Measurements from ENCODE around the gene HLA-DMB. TPM values are rescaled to one million over a fixed set of nuclear protein-coding genes. Genes with fewer than 3 reads are reported as not detected.
A peak's percentile ranks its signal among the peaks of the same experiment; 100 is the strongest.

Gene HLA-DMB
- total RNA-seq, 1 experiment from 2014 or later = 35.9 TPM

DNA sequence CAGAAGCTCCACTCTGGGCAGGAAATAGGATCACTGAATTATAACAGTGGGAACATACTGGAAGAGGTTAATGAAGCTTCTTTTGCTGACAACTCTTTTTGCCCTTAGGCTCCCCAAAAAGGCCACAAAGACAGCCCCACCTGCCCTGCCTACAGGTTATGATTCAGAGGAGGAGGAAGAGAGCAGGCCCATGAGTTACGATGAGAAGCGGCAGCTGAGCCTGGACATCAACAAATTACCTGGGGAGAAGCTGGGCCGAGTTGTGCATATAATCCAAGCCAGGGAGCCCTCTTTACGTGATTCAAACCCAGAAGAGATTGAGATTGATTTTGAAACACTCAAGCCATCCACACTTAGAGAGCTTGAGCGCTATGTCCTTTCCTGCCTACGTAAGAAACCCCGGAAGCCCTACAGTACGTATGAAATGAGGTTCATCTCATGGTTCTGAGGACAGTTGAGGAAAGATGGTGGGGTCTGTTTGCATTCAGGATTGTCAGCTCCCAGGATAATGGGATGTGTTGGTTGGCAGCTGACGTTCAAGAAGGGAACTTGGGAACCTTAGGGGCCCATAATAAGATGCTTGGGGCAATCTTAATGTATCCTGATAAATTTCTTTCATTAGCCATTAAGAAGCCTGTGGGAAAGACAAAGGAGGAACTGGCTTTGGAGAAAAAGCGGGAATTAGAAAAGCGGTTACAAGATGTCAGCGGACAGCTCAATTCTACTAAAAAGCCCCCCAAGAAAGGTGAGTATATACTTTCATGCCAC, 39.1 kb upstream of the HLA-DMB start:
- H3K4me3 Mint-ChIP-seq (ENCODE audit: low read depth, unreplicated experiment) = no peak overlapping the region
- H3K27ac Mint-ChIP-seq (ENCODE audit: unreplicated experiment) = peak overlapping the region; percentile 69
- peaks cover 78% of the 10 kb centered on the region for H3K4me1 Mint-ChIP-seq (ENCODE audit: low read depth, unreplicated experiment)
- DNase-seq = no peak
- BruUV-seq (replicated peaks) = no TSS peak
- TF ChIP-seq, protein P1, sequence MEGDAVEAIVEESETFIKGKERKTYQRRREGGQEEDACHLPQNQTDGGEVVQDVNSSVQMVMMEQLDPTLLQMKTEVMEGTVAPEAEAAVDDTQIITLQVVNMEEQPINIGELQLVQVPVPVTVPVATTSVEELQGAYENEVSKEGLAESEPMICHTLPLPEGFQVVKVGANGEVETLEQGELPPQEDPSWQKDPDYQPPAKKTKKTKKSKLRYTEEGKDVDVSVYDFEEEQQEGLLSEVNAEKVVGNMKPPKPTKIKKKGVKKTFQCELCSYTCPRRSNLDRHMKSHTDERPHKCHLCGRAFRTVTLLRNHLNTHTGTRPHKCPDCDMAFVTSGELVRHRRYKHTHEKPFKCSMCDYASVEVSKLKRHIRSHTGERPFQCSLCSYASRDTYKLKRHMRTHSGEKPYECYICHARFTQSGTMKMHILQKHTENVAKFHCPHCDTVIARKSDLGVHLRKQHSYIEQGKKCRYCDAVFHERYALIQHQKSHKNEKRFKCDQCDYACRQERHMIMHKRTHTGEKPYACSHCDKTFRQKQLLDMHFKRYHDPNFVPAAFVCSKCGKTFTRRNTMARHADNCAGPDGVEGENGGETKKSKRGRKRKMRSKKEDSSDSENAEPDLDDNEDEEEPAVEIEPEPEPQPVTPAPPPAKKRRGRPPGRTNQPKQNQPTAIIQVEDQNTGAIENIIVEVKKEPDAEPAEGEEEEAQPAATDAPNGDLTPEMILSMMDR (IDR thresholded peaks at IDR 0.05; ENCODE audit: unreplicated experiment) = no peak
- CTCF ChIA-PET = interaction anchor here (0.7 to 1.4 kb wide), 3 partner anchors 14 to 449 kb away, joined by 3 to 8 read pairs (median 3); partner anchors contain the start of gene TAP2
- intact Hi-C loops (cut with micrococcal nuclease; ENCODE audit: unreplicated experiment) = no loop called here
- no peaks in the 10 kb centered on the region for H3K27me3 Mint-ChIP-seq (ENCODE audit: unreplicated experiment)
- no peaks in the 10 kb centered on the region for H3K9me3 Mint-ChIP-seq (ENCODE audit: low read depth, unreplicated experiment)
- peaks cover 83% of the 10 kb centered on the region for H3K36me3 Mint-ChIP-seq (ENCODE audit: insufficient read depth, unreplicated experiment)

- CTCF ChIA-PET = interaction anchor here (1.0 kb wide), 1 partner anchor 23 kb away, joined by 4 read pairs; no protein-coding TSS in a partner anchor
- Mint-ChIP-seq H3K4me3 (ENCODE audit: low read depth, unreplicated experiment) (peak overlapping the region; percentile 77), H3K27ac (ENCODE audit: unreplicated experiment) (peak overlapping the region; percentile 85), H3K4me1 (ENCODE audit: low read depth, unreplicated experiment) (peaks cover 62% of the 10 kb centered on the region), H3K9me3 (ENCODE audit: low read depth, unreplicated experiment) (no peaks in the 10 kb centered on the region), H3K27me3 (ENCODE audit: unreplicated experiment) (no peaks in the 10 kb centered on the region), H3K36me3 (ENCODE audit: insufficient read depth, unreplicated experiment) (peaks cover 97% of the 10 kb centered on the region)
- DNase-seq = no peak
- intact Hi-C loops (cut with micrococcal nuclease; ENCODE audit: unreplicated experiment) = no loop called here
- TF ChIP-seq, protein P1 (IDR thresholded peaks at IDR 0.05; ENCODE audit: unreplicated experiment) = no peak
- BruUV-seq (replicated peaks) = no TSS peak
Observed at GRCh38 chr6:32977953-32978324, 37.1 kb upstream of the HLA-DMB start.

DNA sequence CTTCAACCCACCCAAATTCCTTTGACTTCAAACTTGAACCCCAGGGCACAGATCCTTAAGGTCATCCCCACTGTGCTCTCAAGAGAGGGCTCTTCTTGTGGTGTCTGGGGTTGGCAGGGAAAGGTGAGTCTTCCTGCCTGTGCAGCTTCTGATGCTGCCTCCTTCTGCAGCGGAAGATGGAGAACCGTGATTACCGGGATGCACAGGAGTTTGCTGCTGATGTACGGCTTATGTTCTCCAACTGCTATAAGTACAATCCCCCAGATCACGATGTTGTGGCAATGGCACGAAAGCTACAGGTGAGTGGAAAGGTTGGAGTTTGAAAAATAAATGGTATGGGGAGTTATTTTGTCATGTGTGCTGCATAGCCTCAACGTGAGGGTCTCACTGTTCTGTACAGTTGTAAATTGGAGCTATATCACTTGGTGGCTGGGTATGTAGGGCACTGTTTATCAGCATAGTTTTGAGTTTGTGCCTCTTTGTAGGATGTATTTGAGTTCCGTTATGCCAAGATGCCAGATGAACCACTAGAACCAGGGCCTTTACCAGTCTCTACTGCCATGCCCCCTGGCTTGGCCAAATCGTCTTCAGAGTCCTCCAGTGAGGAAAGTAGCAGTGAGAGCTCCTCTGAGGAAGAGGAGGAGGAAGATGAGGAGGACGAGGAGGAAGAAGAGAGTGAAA, 36.6 kb upstream of the HLA-DMB start:
- CTCF ChIA-PET = interaction anchor here (1.0 kb wide), 1 partner anchor 22 kb away, joined by 4 read pairs; no protein-coding TSS in a partner anchor
- intact Hi-C loops (cut with micrococcal nuclease; ENCODE audit: unreplicated experiment) = no loop called here
- BruUV-seq (replicated peaks) = no TSS peak
- peak overlapping the region; percentile 77 for H3K4me3 Mint-ChIP-seq (ENCODE audit: low read depth, unreplicated experiment)
- H3K9me3 Mint-ChIP-seq (ENCODE audit: low read depth, unreplicated experiment) = no peaks in the 10 kb centered on the region
- TF ChIP-seq, protein P1 (IDR thresholded peaks at IDR 0.05; ENCODE audit: unreplicated experiment) = no peak
- peak overlapping the region; percentile 85 for H3K27ac Mint-ChIP-seq (ENCODE audit: unreplicated experiment)
- peaks cover 100% of the 10 kb centered on the region for H3K36me3 Mint-ChIP-seq (ENCODE audit: insufficient read depth, unreplicated experiment)
- DNase-seq = no peak
- peaks cover 58% of the 10 kb centered on the region for H3K4me1 Mint-ChIP-seq (ENCODE audit: low read depth, unreplicated experiment)
- no peaks in the 10 kb centered on the region for H3K27me3 Mint-ChIP-seq (ENCODE audit: unreplicated experiment)

GRCh38 chr6:32976334-32977069, 35.7 kb upstream of the HLA-DMB start:
- Mint-ChIP-seq H3K4me3 (ENCODE audit: low read depth, unreplicated experiment) (peak overlapping the region; percentile 77), H3K4me1 (ENCODE audit: low read depth, unreplicated experiment) (peaks cover 50% of the 10 kb centered on the region), H3K27me3 (ENCODE audit: unreplicated experiment) (no peaks in the 10 kb centered on the region), H3K9me3 (ENCODE audit: low read depth, unreplicated experiment) (no peaks in the 10 kb centered on the region), H3K36me3 (ENCODE audit: insufficient read depth, unreplicated experiment) (peaks cover 100% of the 10 kb centered on the region), H3K27ac (ENCODE audit: unreplicated experiment) (peak overlapping the region; percentile 85)
- TF ChIP-seq, protein P1 (IDR thresholded peaks at IDR 0.05; ENCODE audit: unreplicated experiment) = no peak
- BruUV-seq (replicated peaks) = no TSS peak
- intact Hi-C loops (cut with micrococcal nuclease; ENCODE audit: unreplicated experiment) = no loop called here
- no peak for DNase-seq
- CTCF ChIA-PET = interaction anchor here (0.9 to 11.8 kb wide), 2 partner anchors 8 to 23 kb away, joined by 3 to 143 read pairs; partner anchors contain the start of gene HLA-DMA

Data from Calu3 (cell line).